ENCODE results near the gene RAPGEF5.

RAPGEF5 gene

DNA sequence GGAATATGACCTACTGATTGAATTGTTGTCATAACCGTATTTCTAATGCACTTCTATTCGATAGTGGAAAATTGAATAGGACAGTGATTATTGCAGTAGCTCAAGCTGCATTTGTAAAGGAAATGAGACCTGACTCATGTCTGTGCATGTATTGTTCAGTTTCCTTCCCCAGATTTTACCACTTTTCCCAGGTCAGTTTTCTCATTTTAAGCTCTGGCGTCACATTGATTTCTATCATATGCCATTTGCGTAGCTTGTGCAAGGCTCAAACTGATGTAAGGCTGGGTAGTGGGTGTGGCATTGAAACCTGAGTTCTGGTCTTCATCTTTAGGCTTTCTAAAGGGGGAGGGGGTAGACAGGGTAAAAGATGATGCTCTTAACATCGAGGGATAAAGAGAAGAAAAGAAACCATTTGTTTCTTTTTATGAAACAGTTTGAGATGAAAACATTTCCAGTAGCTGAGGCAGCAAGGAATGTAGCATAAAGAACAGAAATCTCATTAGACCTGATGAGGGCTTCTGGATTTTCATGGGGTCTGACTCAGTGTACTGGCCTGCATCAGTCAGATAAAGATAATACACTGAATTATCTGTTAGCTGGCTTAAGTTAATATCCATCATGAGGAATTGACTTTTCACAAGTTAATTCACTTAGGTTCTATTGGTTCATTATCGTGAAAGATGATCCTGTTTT is 229.0 kb downstream of the RAPGEF5 start:
- no peak for DNase-seq (ENCODE audit: low spot score)
- TF ChIP-seq, protein P1, sequence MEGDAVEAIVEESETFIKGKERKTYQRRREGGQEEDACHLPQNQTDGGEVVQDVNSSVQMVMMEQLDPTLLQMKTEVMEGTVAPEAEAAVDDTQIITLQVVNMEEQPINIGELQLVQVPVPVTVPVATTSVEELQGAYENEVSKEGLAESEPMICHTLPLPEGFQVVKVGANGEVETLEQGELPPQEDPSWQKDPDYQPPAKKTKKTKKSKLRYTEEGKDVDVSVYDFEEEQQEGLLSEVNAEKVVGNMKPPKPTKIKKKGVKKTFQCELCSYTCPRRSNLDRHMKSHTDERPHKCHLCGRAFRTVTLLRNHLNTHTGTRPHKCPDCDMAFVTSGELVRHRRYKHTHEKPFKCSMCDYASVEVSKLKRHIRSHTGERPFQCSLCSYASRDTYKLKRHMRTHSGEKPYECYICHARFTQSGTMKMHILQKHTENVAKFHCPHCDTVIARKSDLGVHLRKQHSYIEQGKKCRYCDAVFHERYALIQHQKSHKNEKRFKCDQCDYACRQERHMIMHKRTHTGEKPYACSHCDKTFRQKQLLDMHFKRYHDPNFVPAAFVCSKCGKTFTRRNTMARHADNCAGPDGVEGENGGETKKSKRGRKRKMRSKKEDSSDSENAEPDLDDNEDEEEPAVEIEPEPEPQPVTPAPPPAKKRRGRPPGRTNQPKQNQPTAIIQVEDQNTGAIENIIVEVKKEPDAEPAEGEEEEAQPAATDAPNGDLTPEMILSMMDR (IDR thresholded peaks at IDR 0.05; ENCODE audit: extremely low read depth, missing control alignments) = no peak

DNA sequence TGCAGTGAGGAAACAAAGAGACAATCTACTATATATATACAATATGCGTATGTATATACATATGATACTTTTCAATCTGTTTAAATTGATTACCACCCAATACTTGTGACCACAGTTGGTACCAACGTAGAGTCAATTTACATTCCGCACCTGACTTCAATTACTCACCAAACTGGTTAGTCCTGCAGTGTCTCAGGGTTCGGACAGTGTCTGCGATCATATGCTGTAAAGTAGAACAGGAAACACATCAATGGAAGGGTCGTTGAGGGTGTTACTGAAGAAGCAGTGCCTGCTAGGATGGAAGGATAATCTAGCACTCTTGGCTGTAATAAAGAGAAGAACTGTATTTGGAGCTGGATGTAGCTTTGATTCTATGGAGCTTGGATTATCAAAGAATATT is 231.5 kb downstream of the RAPGEF5 start:
- DNase-seq (ENCODE audit: low spot score) = no peak
- TF ChIP-seq, protein P1 (IDR thresholded peaks at IDR 0.05; ENCODE audit: extremely low read depth, missing control alignments) = no peak

DNA sequence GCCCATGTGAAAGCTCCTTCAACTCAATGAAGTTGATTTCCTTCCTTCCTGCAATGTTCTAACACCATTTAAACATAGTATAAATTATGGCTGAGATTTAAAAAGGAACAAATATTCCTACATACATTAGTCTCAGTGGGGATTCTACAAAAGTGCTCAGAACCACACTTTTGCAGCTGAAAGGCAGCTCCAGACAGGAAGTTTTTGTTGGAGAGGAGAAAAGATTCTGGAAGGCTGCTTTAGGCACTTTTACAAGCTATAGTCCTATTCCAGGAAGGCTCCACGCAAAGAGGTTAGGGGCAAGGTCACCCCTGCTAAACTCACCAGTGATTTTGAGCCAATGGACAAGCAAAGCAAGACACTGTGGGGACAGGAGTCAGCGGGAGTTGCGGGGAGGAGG is 232.0 kb downstream of the RAPGEF5 start:
- TF ChIP-seq, protein P1 (IDR thresholded peaks at IDR 0.05; ENCODE audit: extremely low read depth, missing control alignments) = no peak

DNA sequence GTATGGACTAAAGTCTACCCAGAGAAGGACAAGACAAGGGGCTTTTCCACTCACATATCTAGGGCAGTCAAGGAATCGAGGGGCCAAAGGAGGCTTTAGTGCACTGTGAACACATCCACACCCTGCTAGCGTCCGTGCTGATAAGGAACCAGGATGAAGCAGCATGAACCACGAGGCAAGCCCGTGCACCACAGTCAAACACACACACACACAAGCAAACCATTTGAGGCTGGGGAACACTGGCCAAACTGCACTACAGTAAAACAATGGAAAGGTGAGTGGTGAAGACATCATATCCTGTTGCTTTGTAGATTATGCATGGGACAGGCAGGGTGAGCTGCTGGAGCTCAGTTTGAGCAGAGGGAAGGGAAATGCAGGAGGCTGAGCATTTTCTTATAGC is 233.8 kb downstream of the RAPGEF5 start:
- no peak for DNase-seq (ENCODE audit: low spot score)
- TF ChIP-seq, protein P1 (IDR thresholded peaks at IDR 0.05; ENCODE audit: extremely low read depth, missing control alignments) = no peak

More for the DNA sequence above, 232.0 kb downstream of the RAPGEF5 start:
- DNase-seq (ENCODE audit: low spot score) = no peak

- TF ChIP-seq, protein P1 (IDR thresholded peaks at IDR 0.05; ENCODE audit: extremely low read depth, missing control alignments) = no peak
- no peak for DNase-seq (ENCODE audit: low spot score)
Observed at GRCh38 chr7:22121702-22122474, 235.1 kb downstream of the RAPGEF5 start.

- TF ChIP-seq, protein P1 (IDR thresholded peaks at IDR 0.05; ENCODE audit: extremely low read depth, missing control alignments) = no peak
- DNase-seq (ENCODE audit: low spot score) = no peak
Observed at GRCh38 chr7:22120391-22121053, 236.4 kb downstream of the RAPGEF5 start.

DNA sequence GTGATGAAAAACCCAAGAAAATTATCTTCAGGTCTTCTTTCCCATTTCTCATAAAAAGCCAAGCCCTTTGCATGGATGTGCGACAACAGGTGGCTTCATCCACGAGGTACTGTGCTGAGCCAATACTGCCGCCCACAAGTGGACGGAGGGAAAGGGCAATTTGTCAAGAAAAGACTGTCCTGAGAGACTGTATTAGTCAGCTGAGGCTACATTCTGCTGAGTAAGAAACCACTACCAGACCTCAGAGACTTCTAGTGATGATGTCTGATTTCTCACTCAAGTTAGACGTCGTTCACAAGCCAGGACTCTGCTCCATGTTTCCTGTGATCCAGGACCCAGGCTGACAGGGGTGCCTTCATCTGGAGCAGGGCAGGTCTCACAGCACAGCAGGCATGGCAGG is 239.7 kb downstream of the RAPGEF5 start:
- TF ChIP-seq, protein P1 (IDR thresholded peaks at IDR 0.05; ENCODE audit: extremely low read depth, missing control alignments) = no peak

More for the DNA sequence above, 239.7 kb downstream of the RAPGEF5 start:
- no peak for DNase-seq (ENCODE audit: low spot score)
